Activated CD4-positive, alpha-beta T cell treated with anti-CD3 and anti-CD28 coated beads for 36 hours (primary cell): ENCODE data around the gene GPR89A. TPM values are rescaled to one million over a fixed set of nuclear protein-coding genes. Genes with fewer than 3 reads are reported as not detected.

ENCODE experiments used
- ATAC-seq: fragments of 200-7000 bp; cut with Tn5 transposase; one replicate; pipeline ENCODE4 v1.10.0; 2021; ENCODE audit warnings: mild to moderate bottlenecking, moderate library complexity
- CTCF ChIA-PET: fragments of 350-600 bp; sonication (Branson Sonifier 250); formaldehyde crosslinking; loops from one replicate; lab custom pipeline; 2021; ENCODE audit warnings: antibody characterized with exemption; lab: Charles Lee
- POLR2A ChIA-PET: fragments of 350-600 bp; sonication (Branson Sonifier 250); formaldehyde crosslinking; loops from one replicate; lab custom pipeline; 2021; ENCODE audit warnings: antibody characterized with exemption, inconsistent platforms; lab: Charles Lee
- DNase-seq: peaks from one replicate; pipeline ENCODE4 v3.0.0-alpha.2; 2020
- H3K27ac Mint-ChIP-seq: one replicate; pipeline ENCODE4 v1.8.0; 2021; ENCODE audit warnings: mixed read lengths
- H3K27me3 Mint-ChIP-seq: one replicate; pipeline ENCODE4 v1.8.0; 2021; ENCODE audit warnings: mixed read lengths
- H3K36me3 Mint-ChIP-seq: one replicate; pipeline ENCODE4 v1.8.0; 2021; ENCODE audit warnings: low read depth, mixed read lengths
- H3K4me1 Mint-ChIP-seq: one replicate; pipeline ENCODE4 v1.8.0; 2021; ENCODE audit warnings: mixed read lengths
- H3K4me3 Mint-ChIP-seq: one replicate; pipeline ENCODE4 v1.8.0; 2021; ENCODE audit warnings: mild to moderate bottlenecking, moderate library complexity, mixed read lengths
- H3K9me3 Mint-ChIP-seq: one replicate; pipeline ENCODE4 v1.8.0; 2021; ENCODE audit warnings: low read depth, mixed read lengths
- intact Hi-C, 2 experiments: fragments of 100-400 bp; cut with DNase I in 1 of 2; cut with micrococcal nuclease in 1 of 2; formaldehyde crosslinking; loops; one replicate each; pipeline versions ENCODE4 v1.14.2 to v1.15.1; 2022 to 2024; cut with DNase I, micrococcal nuclease
- total RNA-seq, 2 experiments: library from RNA; stranded (reverse); gene quantifications; one replicate each; pipeline ENCODE4 v1.2.3, GENCODE V29; 2021

GPR89A gene
- total RNA-seq, 2 experiments from 2014 or later = 17.3 to 21.0 TPM

- Mint-ChIP-seq H3K4me1 (peaks cover 22% of the 10 kb centered on the region), H3K27ac (no peak overlapping the region), H3K27me3 (no peaks in the 10 kb centered on the region), H3K4me3 (no peak overlapping the region), H3K36me3 (no peaks in the 10 kb centered on the region), H3K9me3 (no peaks in the 10 kb centered on the region)
- ATAC-seq (no peak), DNase-seq (no peak)
- intact Hi-C loops = no loop called here
- POLR2A ChIA-PET = no interaction called here
- CTCF ChIA-PET = no interaction called here
Observed at GRCh38 chr1:145688924-145689323, 81.1 kb downstream of the GPR89A start.

GRCh38 chr1:145689922-145690321 is 82.1 kb downstream of the GPR89A start:
- H3K36me3 Mint-ChIP-seq = no peaks in the 10 kb centered on the region
- ChIA-PET CTCF (interaction anchor here (1.0 kb wide), 1 partner anchor 238 kb away, joined by 3 read pairs; the partner anchor contains the start of gene RBM8A), POLR2A (no interaction called here)
- DNase-seq (no peak), ATAC-seq (no peak)
- H3K27ac Mint-ChIP-seq = no peak overlapping the region
- no peaks in the 10 kb centered on the region for H3K9me3 Mint-ChIP-seq
- H3K4me3 Mint-ChIP-seq = no peak overlapping the region
- intact Hi-C loops = no loop called here
- H3K4me1 Mint-ChIP-seq = peaks cover 22% of the 10 kb centered on the region
- no peaks in the 10 kb centered on the region for H3K27me3 Mint-ChIP-seq

- Mint-ChIP-seq H3K27me3 (no peaks in the 10 kb centered on the region), H3K4me1 (peaks cover 22% of the 10 kb centered on the region), H3K4me3 (no peak overlapping the region), H3K36me3 (no peaks in the 10 kb centered on the region), H3K9me3 (no peaks in the 10 kb centered on the region), H3K27ac (no peak overlapping the region)
- intact Hi-C loops = no loop called here
- peak; percentile 95 for ATAC-seq
- POLR2A ChIA-PET = no interaction called here
- peak; percentile 52 for DNase-seq
- CTCF ChIA-PET = interaction anchor here (0.7 to 2.6 kb wide), 3 partner anchors 9 to 237 kb away, joined by 3 to 13 read pairs (median 3); partner anchors contain the start of genes CD160 and RBM8A
Observed at GRCh38 chr1:145690587-145691558, 83.1 kb downstream of the GPR89A start.

GRCh38 chr1:145692785-145693443 is 85.1 kb downstream of the GPR89A start:
- Mint-ChIP-seq H3K36me3 (no peaks in the 10 kb centered on the region), H3K27ac (no peak overlapping the region), H3K9me3 (no peaks in the 10 kb centered on the region), H3K27me3 (peaks cover 2% of the 10 kb centered on the region), H3K4me1 (peaks cover 22% of the 10 kb centered on the region), H3K4me3 (no peak overlapping the region)
- intact Hi-C loops = no loop called here
- no peak for DNase-seq
- POLR2A ChIA-PET = no interaction called here
- CTCF ChIA-PET = interaction anchor here (2.6 kb wide), 1 partner anchor 28 kb away, joined by 13 read pairs; the partner anchor contains the start of gene CD160
- ATAC-seq = no peak

- Mint-ChIP-seq H3K27me3 (peaks cover 2% of the 10 kb centered on the region), H3K9me3 (no peaks in the 10 kb centered on the region), H3K4me3 (no peak overlapping the region), H3K36me3 (no peaks in the 10 kb centered on the region), H3K27ac (no peak overlapping the region), H3K4me1 (peaks cover 2% of the 10 kb centered on the region)
- ATAC-seq = no peak
- intact Hi-C loops = no loop called here
- DNase-seq = no peak
- ChIA-PET POLR2A (no interaction called here), CTCF (no interaction called here)
Observed at GRCh38 chr1:145695821-145696629, 88.2 kb downstream of the GPR89A start.

- ATAC-seq = no peak
- H3K36me3 Mint-ChIP-seq = no peaks in the 10 kb centered on the region
- no peaks in the 10 kb centered on the region for H3K9me3 Mint-ChIP-seq
- no peak for DNase-seq
- peaks cover 2% of the 10 kb centered on the region for H3K27me3 Mint-ChIP-seq
- ChIA-PET POLR2A (no interaction called here), CTCF (no interaction called here)
- H3K4me1 Mint-ChIP-seq = no peaks in the 10 kb centered on the region
- intact Hi-C loops = no loop called here
- H3K4me3 Mint-ChIP-seq = no peak overlapping the region
- no peak overlapping the region for H3K27ac Mint-ChIP-seq
Observed at GRCh38 chr1:145696630-145696960, 88.8 kb downstream of the GPR89A start.

- H3K4me3 Mint-ChIP-seq = no peak overlapping the region
- ATAC-seq = no peak
- CTCF ChIA-PET = no interaction called here
- intact Hi-C loops = no loop called here
- POLR2A ChIA-PET = no interaction called here
- H3K9me3 Mint-ChIP-seq = no peaks in the 10 kb centered on the region
- DNase-seq = no peak
- peaks cover 2% of the 10 kb centered on the region for H3K27me3 Mint-ChIP-seq
- no peaks in the 10 kb centered on the region for H3K36me3 Mint-ChIP-seq
- no peak overlapping the region for H3K27ac Mint-ChIP-seq
- H3K4me1 Mint-ChIP-seq = no peaks in the 10 kb centered on the region
Observed at GRCh38 chr1:145701306-145701862, 93.6 kb downstream of the GPR89A start.

- no peaks in the 10 kb centered on the region for H3K4me1 Mint-ChIP-seq
- no peak overlapping the region for H3K27ac Mint-ChIP-seq
- DNase-seq (no peak), ATAC-seq (no peak)
- CTCF ChIA-PET = no interaction called here
- POLR2A ChIA-PET = no interaction called here
- H3K36me3 Mint-ChIP-seq = no peaks in the 10 kb centered on the region
- no peaks in the 10 kb centered on the region for H3K9me3 Mint-ChIP-seq
- H3K27me3 Mint-ChIP-seq = no peaks in the 10 kb centered on the region
- intact Hi-C loops = no loop called here
- H3K4me3 Mint-ChIP-seq = no peak overlapping the region
Observed at GRCh38 chr1:145702052-145702451, 94.3 kb downstream of the GPR89A start.

- no peaks in the 10 kb centered on the region for H3K36me3 Mint-ChIP-seq
- no peaks in the 10 kb centered on the region for H3K27me3 Mint-ChIP-seq
- H3K27ac Mint-ChIP-seq = no peak overlapping the region
- ChIA-PET POLR2A (no interaction called here), CTCF (no interaction called here)
- intact Hi-C loops = no loop called here
- no peak overlapping the region for H3K4me3 Mint-ChIP-seq
- DNase-seq (no peak), ATAC-seq (no peak)
- H3K4me1 Mint-ChIP-seq = no peaks in the 10 kb centered on the region
- H3K9me3 Mint-ChIP-seq = no peaks in the 10 kb centered on the region
Observed at GRCh38 chr1:145702826-145703225, 95.0 kb downstream of the GPR89A start.

- H3K4me3 Mint-ChIP-seq = no peak overlapping the region
- intact Hi-C loops = no loop called here
- CTCF ChIA-PET = no interaction called here
- no peaks in the 10 kb centered on the region for H3K36me3 Mint-ChIP-seq
- peaks cover 2% of the 10 kb centered on the region for H3K27me3 Mint-ChIP-seq
- DNase-seq (no peak), ATAC-seq (no peak)
- H3K9me3 Mint-ChIP-seq = peaks cover 2% of the 10 kb centered on the region
- no peak overlapping the region for H3K27ac Mint-ChIP-seq
- H3K4me1 Mint-ChIP-seq = no peaks in the 10 kb centered on the region
- POLR2A ChIA-PET = no interaction called here
Observed at GRCh38 chr1:145705622-145706021, 97.8 kb downstream of the GPR89A start.

- H3K4me1 Mint-ChIP-seq = no peaks in the 10 kb centered on the region
- H3K9me3 Mint-ChIP-seq = peaks cover 2% of the 10 kb centered on the region
- POLR2A ChIA-PET = no interaction called here
- intact Hi-C loops = no loop called here
- H3K4me3 Mint-ChIP-seq = no peak overlapping the region
- no peaks in the 10 kb centered on the region for H3K36me3 Mint-ChIP-seq
- no peak for ATAC-seq
- DNase-seq = no peak
- CTCF ChIA-PET = no interaction called here
- H3K27me3 Mint-ChIP-seq = peaks cover 2% of the 10 kb centered on the region
- H3K27ac Mint-ChIP-seq = no peak overlapping the region
Observed at GRCh38 chr1:145706086-145706664, 98.4 kb downstream of the GPR89A start.
